ENCODE measurements around the gene SEC22C. TPM values are rescaled to one million over a fixed set of nuclear protein-coding genes. Genes with fewer than 3 reads are reported as not detected.

Gene SEC22C
- polyA plus RNA-seq, 1 of the 3 experiments (the other 2 are of a cell fraction), result 28.5 TPM

DNA sequence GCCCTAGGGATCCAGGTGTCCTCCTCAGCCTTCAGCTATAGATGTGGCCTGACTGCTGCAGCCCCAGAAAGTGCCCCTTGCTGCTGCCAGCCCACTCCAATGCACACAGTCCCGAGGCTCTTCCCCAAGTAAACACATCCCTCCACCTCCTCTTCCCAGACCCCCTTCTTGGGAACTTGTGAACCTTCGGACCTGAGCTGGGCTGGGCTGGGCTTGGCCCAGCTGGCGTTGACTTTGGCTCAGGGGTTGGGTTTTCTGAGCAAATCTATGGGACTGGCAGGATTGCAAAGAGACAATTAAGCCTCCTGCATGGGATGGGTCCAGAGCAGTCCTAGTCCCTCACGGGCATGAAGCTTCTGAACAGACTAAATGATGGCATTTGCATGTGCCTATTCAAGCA, 64.7 kb downstream of the SEC22C start (continued):
- TF ChIP-seq EP300 (IDR thresholded peaks at IDR 0.05; ENCODE audit: borderline replicate concordance in 1 of 2, low read depth in 1 of 2, low read length in 1 of 2) (no peak), ZBTB33 (IDR thresholded peaks at IDR 0.05; ENCODE audit: borderline replicate concordance, low read depth) (no peak), POLR2AphosphoS5 (IDR thresholded peaks at IDR 0.05; ENCODE audit: low read depth, low read length) (no peak), RCOR1 (IDR thresholded peaks at IDR 0.05; ENCODE audit: low read length) (no peak), GABPA (IDR thresholded peaks at IDR 0.05; ENCODE audit: low read depth) (no peak), RXRA (IDR thresholded peaks at IDR 0.05; ENCODE audit: borderline replicate concordance, low read depth) (no peak), SMC3 (IDR thresholded peaks at IDR 0.05; ENCODE audit: low read depth, low read length) (no peak), NRF1 (IDR thresholded peaks at IDR 0.05; ENCODE audit: low read depth, low read length) (no peak)
- TF ChIP-seq, protein P1, sequence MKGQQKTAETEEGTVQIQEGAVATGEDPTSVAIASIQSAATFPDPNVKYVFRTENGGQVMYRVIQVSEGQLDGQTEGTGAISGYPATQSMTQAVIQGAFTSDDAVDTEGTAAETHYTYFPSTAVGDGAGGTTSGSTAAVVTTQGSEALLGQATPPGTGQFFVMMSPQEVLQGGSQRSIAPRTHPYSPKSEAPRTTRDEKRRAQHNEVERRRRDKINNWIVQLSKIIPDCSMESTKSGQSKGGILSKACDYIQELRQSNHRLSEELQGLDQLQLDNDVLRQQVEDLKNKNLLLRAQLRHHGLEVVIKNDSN (IDR thresholded peaks at IDR 0.05; ENCODE audit: borderline replicate concordance, low read depth), result no peak

- H3K27ac ChIP-seq (ENCODE audit: low read depth in 2 of 2, low read length in 1 of 2), result no peak overlapping the region
- no peaks in the 10 kb centered on the region for H3K36me3 ChIP-seq (replicated peaks in 1 of 2; ENCODE audit: control insufficient read depth in 1 of 2, insufficient read depth in 2 of 2, low read length in 1 of 2)
- no peak overlapping the region for H2AFZ ChIP-seq (ENCODE audit: low read depth)
- H3K4me3 ChIP-seq (ENCODE audit: low read depth in 2 of 2, low read length in 1 of 2), result no peak overlapping the region
- WGBS (ENCODE audit: low lambda C conversion rate), result 53% methylated on average over 3 of the region's 5 CpGs
- H3K4me2 ChIP-seq, result no peak overlapping the region
- H4K20me1 ChIP-seq (ENCODE audit: insufficient read depth), result no peaks in the 10 kb centered on the region
- no peak for DNase-seq
- no peaks in the 10 kb centered on the region; a peak in 1 of 4 replicates for H3K4me1 ChIP-seq (ENCODE audit: control insufficient read depth in 1 of 2, insufficient read depth in 2 of 2, low read depth in 1 of 2, low read length in 1 of 2)
- no peaks in the 10 kb centered on the region for H3K79me2 ChIP-seq (ENCODE audit: insufficient read depth)
- no peak for TF ChIP-seq GATA2 (CRISPR knock-in tag; IDR thresholded peaks at IDR 0.05)
- TF ChIP-seq TEAD4 (IDR thresholded peaks at IDR 0.05; ENCODE audit: borderline replicate concordance, insufficient read depth), result no peak
- no peak for TF ChIP-seq FOXM1 (IDR thresholded peaks at IDR 0.05; ENCODE audit: low read depth)
- no peak for TF ChIP-seq ZBTB33 (IDR thresholded peaks at IDR 0.05; ENCODE audit: borderline replicate concordance, low read depth)
- TF ChIP-seq FOSL2 (IDR thresholded peaks at IDR 0.05; ENCODE audit: borderline replicate concordance, low read depth), result no peak
- TF ChIP-seq ELF1 (IDR thresholded peaks at IDR 0.05), result no peak
- no peak for TF ChIP-seq EP300 (IDR thresholded peaks at IDR 0.05; ENCODE audit: borderline replicate concordance in 1 of 2, low read depth in 1 of 2, low read length in 1 of 2)
- ChIA-PET CTCF (interaction anchor here (0.9 kb wide), 1 partner anchor 11 kb away, joined by 3 read pairs; no protein-coding TSS in a partner anchor), POLR2A (no interaction called here)
- H3K9ac ChIP-seq, result no peak overlapping the region
- H3K9me2 ChIP-seq, result no peaks in the 10 kb centered on the region
- no peaks in the 10 kb centered on the region for H3F3A ChIP-seq (replicated peaks; ENCODE audit: insufficient read depth)
- no peaks in the 10 kb centered on the region for H3K9me3 ChIP-seq
- H3K27me3 ChIP-seq (ENCODE audit: insufficient read depth), result no peaks in the 10 kb centered on the region
Observed at GRCh38 chr3:42516443-42516842, 65.3 kb downstream of the SEC22C start.

Measured in SK-N-SH (cell line).